Suprapubic skin (tissue), 4 donors: ENCODE measurements around the gene ZNF362.

ENCODE experiments used
- EP300 ChIP-seq: sonication (generic); formaldehyde crosslinking; IDR thresholded peaks from one replicate; pipeline ENCODE4 v1.6.1; 2017; ENCODE audit warnings: antibody characterized with exemption
- POLR2A ChIP-seq, 2 donors: fragments of 450-650 bp; IDR thresholded peaks; one replicate each; pipeline ENCODE4 v1.6.1; 2017; ENCODE audit warnings: antibody characterized with exemption in 2 of 2, mild to moderate bottlenecking in 2 of 2, moderate library complexity in 2 of 2
- POLR2AphosphoS5 ChIP-seq, 3 donors: sonication (generic); formaldehyde crosslinking; IDR thresholded peaks; one replicate each; pipeline ENCODE4 v1.6.1; 2017; ENCODE audit warnings: antibody characterized with exemption in 3 of 3
- TF ChIP-seq, protein P1 (sequence below), 2 donors: fragments of 200-600 bp in 1 of 2; fragments of 450-650 bp in 1 of 2; sonication (generic) in 1 of 2; IDR thresholded peaks; one replicate each; pipeline ENCODE4 v1.5.1; 2016 to 2019; ENCODE audit warnings: antibody characterized with exemption in 2 of 2, mild to moderate bottlenecking in 1 of 2, moderate library complexity in 1 of 2

DNA sequence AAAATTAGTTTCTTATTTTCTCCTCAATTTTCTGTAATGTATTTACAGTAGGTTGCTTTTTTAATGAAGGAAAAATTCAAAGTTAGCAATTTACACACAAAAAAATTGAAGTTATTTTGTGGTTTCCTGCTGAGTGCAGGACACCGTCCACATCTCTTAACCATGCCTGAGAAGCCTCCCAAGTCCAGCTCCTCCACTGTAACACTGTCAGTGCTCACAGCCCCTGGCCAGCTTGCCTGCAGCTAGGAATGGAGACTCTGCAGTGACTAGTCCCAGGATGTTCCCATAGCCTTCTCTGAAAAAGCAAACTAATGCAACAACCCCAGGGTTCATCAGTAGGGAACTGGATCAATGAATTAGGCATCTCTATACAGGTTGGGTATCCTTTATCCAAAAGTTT lies 61.1 kb downstream of the ZNF362 start:
- TF ChIP-seq, protein P1, sequence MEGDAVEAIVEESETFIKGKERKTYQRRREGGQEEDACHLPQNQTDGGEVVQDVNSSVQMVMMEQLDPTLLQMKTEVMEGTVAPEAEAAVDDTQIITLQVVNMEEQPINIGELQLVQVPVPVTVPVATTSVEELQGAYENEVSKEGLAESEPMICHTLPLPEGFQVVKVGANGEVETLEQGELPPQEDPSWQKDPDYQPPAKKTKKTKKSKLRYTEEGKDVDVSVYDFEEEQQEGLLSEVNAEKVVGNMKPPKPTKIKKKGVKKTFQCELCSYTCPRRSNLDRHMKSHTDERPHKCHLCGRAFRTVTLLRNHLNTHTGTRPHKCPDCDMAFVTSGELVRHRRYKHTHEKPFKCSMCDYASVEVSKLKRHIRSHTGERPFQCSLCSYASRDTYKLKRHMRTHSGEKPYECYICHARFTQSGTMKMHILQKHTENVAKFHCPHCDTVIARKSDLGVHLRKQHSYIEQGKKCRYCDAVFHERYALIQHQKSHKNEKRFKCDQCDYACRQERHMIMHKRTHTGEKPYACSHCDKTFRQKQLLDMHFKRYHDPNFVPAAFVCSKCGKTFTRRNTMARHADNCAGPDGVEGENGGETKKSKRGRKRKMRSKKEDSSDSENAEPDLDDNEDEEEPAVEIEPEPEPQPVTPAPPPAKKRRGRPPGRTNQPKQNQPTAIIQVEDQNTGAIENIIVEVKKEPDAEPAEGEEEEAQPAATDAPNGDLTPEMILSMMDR (IDR thresholded peaks at IDR 0.05), result no peak
- no peak for TF ChIP-seq POLR2A (IDR thresholded peaks at IDR 0.05)
- no peak for TF ChIP-seq POLR2AphosphoS5 (IDR thresholded peaks at IDR 0.05)
- no peak for TF ChIP-seq EP300
